Sciatic nerve (tissue), 2 donors: ENCODE data around the gene CGNL1. TPM values are rescaled to one million over a fixed set of nuclear protein-coding genes. Genes with fewer than 3 reads are reported as not detected.

Source experiments
- ATAC-seq: fragments of 200-7000 bp; cut with Tn5 transposase; one replicate; pipeline ENCODE4 v1.9.1; 2020; ENCODE audit warnings: mild to moderate bottlenecking, moderate library complexity
- DNase-seq: peaks from one replicate; pipeline ENCODE4 v3.0.0-alpha.2; 2020; ENCODE audit warnings: low spot score
- intact Hi-C: fragments of 100-400 bp; cut with DNase I; formaldehyde crosslinking; loops from one replicate; pipeline ENCODE4 v1.14.2; 2022
- total RNA-seq: library from RNA; stranded (reverse); fragmentation: NEBNext Ultra II Directional; extraction: Animal tissue kit (Norgen Biotek cat#: 25700); gene quantifications from one replicate; pipeline ENCODE4 v1.2.1, GENCODE V29; 2021
- donor health status: DM: no; HTN: no; CAD: no.
- donor health status: DM: no; HTN: no; CAD: no.

The CGNL1 gene
- total RNA-seq, 1 donor from 2014 or later, result 38.1 TPM

DNA sequence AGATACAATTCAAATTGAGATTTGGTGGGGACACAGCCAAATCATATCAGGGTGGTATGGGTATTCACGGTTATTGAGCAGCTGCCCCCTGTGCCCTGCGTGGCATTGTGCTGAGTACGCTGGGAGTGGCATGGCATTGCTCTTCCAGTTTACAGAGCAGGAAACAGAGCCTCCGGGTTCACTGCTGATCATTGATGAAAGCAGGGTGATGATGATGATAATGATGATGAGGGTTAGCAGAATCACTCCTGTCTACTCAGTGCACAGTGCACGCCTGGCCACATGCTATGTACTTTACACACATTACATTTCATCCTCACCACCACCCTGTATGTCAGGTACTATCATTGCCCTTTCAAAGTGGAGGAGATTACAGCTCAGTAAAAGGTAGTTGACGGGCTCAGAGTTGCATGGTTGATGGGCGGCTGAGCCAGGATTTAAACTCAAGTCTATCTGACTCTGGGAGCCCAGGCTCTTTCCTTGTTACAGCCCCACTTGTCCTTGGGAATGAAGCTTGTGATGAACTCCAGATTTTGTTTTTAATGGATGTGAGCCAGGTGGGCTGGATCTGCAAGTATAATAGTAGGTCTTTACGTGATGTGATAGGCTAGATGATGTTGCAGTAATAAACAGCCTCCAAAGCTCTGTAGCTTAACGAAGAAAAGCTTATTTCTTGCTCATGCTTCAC, 127.8 kb downstream of the CGNL1 start:
- intact Hi-C loops, result no loop called here
- ATAC-seq (peak; percentile 50), DNase-seq (no peak)

DNA sequence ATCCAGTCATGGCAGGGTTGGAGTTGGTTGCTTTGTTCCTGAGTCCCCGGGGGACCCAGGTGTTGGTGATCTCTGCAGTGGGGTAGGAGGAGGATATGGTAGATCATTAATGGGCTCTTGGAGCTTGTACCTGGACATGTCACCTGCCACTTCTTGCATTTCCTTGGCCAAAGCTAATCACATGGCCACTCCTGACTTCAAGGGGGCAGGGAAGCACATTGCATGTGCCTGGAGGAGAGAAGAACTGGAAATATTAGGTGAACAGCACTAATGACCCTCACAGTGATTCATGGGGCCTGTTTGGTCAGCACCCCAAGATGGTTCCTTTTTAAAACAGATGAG, 128.3 kb downstream of the CGNL1 start:
- intact Hi-C loops, result no loop called here
- peak; percentile 3 for ATAC-seq
- no peak for DNase-seq

DNA sequence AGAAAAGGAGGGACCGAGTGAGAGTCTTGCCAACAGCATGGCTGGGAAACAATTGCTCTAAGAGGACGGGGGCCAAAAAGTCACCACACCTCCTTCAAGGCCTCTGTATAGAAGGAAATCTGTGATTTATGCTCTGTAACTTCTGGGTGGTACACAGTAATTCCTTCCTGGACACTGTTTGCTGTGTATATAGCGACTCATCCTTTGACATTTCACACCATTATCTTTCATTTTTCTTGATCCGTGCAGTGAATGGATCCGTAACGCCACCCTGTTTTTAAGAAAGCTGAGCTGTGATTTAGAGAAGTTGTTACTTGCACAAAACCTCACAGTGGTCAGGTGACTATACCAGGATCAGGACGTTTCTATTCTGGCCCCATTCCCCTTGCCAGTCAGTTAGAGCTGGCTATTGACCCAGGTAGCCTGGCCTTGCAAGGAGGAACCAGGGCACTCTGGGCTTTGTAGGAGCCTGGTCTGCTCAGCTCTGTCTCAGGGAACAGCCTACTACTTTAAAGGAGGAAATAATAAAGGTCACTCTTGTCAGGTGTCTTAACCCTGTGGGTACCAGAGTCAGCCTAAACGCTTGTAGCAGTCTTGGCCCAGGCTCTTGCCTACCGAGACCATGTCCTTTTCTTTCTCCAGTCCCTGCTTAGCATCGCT, 128.9 kb downstream of the CGNL1 start:
- intact Hi-C loops, result no loop called here
- DNase-seq (no peak), ATAC-seq (no peak)

DNA sequence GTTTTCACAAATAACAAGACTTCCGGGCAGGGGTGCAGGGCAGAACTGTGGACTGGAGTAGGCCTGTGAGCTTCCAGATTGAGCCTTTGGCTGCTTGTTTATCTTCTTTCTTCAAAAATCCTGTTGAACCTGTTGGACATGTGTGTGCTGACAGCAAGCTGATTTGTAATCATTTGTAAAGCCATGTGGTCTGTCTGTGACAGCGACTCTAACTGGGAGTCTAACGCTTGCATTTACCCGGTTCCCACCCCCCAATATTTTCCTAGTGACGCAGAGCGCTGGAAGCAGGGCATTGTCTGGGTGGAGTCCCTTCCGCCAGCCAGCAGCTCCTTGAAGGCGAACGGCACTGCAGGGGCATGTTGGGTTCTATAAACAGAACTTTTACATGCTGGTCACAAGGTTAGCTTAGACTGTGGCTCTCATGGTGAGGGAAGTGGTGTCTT, 129.7 kb downstream of the CGNL1 start:
- DNase-seq (no peak), ATAC-seq (peak; percentile 68)
- intact Hi-C loops, result no loop called here

DNA sequence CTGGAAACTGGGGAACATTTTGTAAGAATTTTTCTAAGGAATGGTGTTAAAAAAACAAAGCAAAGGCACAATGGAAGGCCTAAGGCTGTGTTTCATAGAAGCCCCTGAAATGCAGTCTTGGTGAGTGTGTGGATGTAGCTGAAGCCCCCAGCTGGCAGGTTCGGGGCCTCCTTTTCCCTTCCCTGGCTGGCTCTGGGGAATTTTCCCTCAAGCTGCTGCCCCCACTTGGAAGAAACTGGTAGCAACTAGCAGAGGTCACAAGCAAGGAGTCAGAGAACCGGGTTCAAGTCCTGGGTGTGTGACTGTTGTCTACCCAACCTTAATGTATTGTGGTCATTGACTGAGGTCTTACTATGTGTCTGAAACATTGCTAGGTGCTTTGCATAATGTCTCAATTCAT, 130.1 kb downstream of the CGNL1 start:
- intact Hi-C loops, result no loop called here
- ATAC-seq (no peak), DNase-seq (no peak)

DNA sequence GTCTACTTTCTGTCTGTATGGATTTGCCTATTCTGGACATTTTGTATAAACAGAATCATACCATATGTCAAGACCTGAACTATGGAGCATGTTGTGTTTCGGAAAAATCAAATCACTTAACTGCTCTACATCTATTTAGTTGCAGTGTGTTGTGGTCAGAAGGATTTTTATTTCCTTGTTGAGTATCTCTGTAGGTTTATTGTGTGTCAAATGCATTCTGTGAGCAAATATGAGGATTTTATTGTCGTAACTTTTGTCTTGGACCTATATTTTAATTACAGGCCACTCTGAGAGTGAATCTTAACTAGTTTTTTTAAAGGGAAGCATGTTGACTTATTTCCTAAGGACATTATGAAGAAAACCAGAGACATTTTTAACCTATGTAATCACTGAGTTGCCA, 130.8 kb downstream of the CGNL1 start:
- DNase-seq (no peak), ATAC-seq (no peak)
- intact Hi-C loops, result no loop called here

DNA sequence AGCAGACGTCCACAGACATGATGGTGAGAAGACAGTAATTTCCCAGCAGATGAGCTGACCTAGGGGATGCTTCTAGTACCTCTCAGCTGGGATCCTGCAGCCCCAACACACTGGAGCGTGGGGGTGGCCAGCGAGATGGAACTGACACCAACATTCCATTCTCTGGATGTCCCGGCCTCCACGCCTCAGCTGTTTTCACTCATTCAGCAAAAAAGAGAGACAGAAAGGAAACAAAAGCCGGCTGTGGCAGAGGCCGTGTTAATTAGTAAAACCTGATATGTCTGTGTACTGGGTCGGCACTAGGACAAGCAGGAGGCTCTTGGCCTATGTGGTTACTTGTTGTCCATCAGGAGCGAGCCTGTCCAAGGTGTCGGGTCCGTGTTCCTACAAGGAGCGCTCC, 132.8 kb downstream of the CGNL1 start:
- ATAC-seq (no peak), DNase-seq (no peak)
- intact Hi-C loops, result no loop called here

DNA sequence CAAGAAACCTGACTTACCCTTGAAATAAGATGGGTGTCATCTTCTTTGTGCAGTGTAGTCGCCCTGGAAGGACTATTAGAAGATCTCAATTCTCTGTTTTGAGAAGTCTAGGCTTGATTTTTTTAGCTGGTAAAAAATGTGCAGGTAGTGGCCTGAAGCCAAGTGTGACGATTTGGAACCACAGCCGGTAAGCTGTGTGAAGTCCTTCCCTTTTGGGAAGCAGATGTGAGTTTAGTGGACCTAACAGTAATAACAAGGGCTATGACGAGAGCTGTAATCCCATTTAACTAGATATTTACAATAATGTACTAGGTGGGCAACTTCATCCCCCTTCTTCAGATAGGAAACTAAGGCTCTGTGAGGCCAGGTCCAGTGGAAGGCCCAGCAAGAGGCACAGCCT, 133.7 kb downstream of the CGNL1 start:
- DNase-seq, result no peak
- no peak for ATAC-seq
- intact Hi-C loops, result no loop called here

DNA sequence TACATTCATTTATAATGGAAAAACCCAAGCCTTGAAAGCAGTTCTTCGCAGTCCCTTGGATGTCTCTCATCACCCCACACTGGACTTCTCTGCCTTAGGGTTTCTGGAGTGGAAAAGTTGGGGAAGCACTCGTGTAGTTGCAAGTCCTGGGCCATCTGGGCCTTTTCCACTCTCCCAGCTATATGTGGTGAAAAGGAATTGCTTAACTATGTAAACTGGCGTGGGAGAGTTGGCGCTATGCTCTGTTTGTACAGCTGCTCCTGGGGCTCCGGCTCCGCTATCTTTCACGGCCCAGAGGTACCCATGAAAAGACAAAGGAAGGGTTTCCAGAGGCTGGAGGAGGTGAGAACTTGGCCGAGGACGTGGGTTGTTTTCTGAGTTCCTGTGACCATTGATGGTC, 134.3 kb downstream of the CGNL1 start:
- ATAC-seq (peak; percentile 88), DNase-seq (peak; percentile 72)
- intact Hi-C loops, result no loop called here

DNA sequence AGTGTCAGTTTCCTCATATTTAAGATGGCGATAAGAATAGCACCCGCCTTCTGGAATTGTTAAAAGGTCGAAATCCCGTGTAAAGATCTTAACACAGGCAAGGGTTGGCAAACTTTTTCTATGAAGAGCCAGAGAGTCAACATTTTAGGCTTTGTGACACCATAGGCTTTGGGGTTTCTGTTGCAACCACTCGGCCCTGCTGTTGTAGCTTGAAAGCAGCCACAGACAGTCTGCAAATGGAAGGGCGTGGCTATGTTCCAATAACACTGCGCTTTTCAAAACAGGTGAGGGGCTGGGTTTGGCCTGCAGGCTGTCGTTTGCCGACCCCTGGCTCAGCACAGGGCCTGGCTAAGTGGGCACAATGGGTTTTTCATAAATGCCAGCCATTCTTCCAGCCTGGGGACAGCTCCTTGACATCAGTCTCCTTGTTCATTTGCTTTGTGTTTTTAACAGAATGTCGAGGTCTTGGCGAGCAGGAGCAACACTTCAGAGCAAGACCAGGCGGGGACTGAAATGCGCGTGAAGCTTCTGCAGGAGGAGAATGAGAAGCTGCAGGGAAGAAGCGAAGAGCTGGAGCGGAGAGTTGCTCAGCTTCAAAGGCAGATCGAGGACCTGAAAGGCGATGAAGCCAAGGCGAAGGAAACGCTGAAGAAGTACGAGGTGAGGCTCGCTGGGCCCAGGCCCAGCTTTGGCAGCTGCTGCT, 140.2 kb downstream of the CGNL1 start:
- DNase-seq (no peak), ATAC-seq (no peak)
- intact Hi-C loops, result no loop called here

DNA sequence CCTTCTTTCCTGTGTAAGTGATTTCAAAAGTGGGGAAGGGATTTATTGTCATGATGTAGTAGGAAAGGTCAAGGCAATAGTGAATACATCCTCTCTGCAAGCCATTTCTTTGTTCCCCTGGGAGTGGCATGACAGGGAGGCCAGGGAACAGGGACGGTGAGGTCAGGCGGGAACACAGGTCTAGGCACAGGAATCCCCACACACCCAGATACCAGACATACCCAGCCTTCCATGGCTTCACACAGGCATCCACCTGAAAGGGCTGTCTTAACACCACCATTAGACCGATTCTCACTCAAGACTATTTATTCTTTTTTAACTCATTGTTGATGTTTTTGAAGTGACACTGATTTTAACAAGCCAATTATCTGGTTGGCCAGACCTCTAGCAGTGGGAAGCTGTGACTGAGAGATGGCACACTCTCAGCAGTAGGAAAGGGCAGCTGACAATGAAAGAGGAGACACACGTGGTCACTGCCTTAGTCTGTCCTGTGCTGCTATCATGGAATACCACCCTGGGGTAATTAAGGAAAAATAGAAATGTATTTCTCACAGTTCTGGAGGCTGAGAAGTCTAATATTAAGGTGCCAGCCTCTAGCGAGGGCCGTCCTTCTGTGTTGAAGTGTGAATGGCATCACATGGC, 140.8 kb downstream of the CGNL1 start:
- intact Hi-C loops, result no loop called here
- no peak for ATAC-seq
- DNase-seq, result no peak

DNA sequence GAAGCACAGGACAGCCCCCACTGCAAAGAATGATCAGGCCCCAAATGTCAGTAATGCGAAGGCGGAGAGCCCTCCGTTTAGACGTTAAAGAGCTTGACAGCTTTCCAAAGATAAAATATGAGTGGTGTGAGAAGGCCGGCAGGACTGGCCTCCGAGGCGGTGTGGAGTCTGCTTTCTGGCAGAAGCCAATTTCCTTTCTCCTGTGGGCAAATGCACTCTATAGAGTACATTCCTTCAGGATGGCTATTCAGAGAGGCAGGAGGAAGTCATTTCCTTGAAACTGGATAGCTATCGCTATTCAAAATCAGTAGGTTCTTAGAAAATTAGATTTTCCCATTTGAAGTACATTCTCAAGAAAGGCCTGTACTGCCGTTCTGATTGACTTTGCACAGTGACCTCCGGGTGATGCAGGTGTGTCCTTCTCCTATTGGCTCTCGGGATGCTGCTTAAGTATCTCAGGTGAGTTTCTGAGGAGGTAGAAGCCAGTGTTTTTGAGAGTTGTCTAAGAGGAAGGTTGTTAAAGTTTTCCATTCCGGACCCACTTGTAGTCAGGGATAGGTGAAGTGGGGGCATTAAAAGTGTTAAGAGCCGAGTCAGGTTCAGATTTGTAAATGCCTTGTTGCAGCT, 142.6 kb downstream of the CGNL1 start:
- no peak for ATAC-seq
- intact Hi-C loops, result no loop called here

DNA sequence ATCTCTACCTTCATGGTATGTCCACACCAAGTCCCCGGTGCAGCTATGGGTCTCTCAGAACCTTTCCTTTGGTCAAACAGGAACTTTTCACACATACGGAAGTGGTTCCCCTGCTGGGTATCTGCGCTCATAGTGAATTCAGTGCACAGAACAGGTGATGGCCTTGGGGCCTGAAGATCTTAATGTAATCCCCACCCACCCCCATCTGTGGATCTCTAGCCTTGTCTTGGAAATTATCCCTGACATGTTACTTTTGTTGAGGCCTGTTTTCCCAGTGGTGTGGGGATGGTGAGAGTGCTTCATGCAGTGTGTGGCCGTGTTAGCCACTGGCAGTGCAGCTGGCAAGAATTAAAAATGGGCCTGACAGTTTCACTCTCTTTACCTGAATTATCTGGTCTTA, 143.5 kb downstream of the CGNL1 start:
- DNase-seq (no peak), ATAC-seq (no peak)
- intact Hi-C loops, result no loop called here

More for the DNA sequence above, 142.6 kb downstream of the CGNL1 start:
- no peak for DNase-seq

DNA sequence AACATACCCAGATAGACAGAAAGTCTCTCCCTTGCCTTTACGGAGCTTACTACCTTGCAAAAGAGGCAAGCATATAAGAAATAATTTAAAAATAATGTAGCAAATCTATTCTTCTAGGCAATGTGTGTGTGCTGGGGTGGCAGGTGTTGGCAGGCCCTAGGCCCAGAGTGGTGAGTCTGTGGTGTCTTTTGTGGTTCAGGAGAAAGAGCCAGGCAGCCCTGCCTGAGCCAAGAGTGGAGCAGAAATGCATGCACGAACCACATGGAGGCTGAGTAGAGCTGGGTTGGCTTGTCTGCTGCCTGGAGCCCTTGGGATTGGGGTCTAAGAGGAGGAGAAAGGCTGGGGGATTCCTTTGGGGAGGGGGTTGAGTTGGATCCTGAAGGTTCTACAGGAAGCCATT, 145.2 kb downstream of the CGNL1 start:
- no peak for DNase-seq
- intact Hi-C loops, result no loop called here
- ATAC-seq, result no peak

DNA sequence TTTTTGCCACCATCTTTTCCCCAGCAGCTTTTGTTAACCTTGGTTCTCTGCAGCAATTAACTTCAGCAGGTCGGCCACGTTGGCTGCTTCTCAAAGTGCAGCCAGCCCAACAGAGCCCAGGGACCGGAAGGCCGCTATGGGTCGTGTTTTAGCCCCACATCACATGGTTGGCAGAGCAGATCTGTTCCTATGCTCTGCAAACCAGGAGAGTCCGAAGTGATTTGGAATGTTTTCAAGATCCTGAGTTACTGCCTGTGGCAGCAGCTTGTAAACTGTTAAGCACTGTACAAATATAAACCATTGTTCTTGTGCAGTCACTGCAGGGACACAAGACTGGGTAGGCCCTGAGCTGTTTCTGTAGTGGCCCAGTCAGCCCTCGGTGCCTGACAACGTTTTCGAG, 145.8 kb downstream of the CGNL1 start:
- intact Hi-C loops, result no loop called here
- DNase-seq (no peak), ATAC-seq (no peak)

DNA sequence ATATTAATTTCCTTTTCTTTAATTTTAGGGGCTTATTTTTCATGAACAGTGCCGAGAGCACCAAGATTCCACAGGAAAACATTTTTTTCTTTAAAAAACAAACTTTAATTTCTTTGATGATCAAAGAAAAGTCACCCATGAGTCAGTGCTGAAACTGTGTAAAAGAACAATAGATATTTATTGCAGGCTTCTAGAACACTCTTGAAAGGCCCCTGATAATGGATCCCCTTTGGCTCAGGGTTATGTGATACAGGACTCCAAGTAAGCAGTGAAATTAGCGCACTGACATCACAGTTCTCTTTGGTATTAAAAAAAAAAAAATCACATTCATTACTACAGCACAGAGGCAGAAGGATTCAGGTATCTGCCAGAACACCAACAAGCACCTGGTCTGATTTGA, 149.3 kb downstream of the CGNL1 start:
- no peak for ATAC-seq
- no peak for DNase-seq
- intact Hi-C loops, result loop anchor here (5.0 kb wide), 1 partner anchor 183 kb away; no protein-coding TSS in a partner anchor

DNA sequence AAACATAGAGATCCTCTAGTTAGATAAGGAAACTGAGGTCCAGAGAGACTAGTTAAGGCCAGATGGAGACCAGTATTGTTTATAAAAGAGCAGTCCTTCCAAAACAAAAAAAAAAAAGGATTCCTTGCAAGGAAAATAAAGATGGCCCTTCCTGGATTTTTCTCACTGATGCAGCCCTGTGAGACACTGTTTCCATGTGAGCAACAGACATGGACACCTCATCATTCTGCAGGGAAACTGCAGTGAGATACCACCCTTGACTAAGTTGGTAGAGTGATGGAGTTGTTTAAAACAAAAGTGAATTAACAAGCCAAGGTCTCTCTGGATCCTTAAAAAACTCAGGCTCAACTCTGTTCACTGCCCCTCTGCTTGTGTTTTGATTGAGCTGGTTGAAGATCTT, 149.8 kb downstream of the CGNL1 start:
- ATAC-seq, result peak; percentile 17
- intact Hi-C loops, result loop anchor here (5.0 kb wide), 1 partner anchor 184 kb away; no protein-coding TSS in a partner anchor

DNA sequence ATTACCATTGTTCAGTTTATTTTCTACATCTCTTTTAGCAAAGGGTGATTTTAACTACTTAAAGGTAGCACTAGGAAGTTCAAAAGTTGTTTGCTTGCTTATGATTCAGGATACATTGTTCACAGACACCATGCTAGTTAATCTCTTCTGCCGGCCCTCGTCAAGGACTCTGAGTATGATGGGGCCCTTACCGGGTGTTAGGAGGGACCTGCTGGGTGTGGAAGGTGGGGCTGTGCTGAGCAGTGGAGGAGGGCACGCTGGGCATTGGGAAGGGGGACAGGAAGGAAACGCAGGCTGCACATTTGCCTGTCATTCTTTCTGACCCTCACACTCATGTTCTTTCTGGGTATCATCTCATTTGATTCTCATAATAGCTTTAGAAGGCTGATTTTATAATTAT, 150.3 kb downstream of the CGNL1 start:
- no peak for ATAC-seq

More for the DNA sequence above, 149.8 kb downstream of the CGNL1 start:
- no peak for DNase-seq

DNA sequence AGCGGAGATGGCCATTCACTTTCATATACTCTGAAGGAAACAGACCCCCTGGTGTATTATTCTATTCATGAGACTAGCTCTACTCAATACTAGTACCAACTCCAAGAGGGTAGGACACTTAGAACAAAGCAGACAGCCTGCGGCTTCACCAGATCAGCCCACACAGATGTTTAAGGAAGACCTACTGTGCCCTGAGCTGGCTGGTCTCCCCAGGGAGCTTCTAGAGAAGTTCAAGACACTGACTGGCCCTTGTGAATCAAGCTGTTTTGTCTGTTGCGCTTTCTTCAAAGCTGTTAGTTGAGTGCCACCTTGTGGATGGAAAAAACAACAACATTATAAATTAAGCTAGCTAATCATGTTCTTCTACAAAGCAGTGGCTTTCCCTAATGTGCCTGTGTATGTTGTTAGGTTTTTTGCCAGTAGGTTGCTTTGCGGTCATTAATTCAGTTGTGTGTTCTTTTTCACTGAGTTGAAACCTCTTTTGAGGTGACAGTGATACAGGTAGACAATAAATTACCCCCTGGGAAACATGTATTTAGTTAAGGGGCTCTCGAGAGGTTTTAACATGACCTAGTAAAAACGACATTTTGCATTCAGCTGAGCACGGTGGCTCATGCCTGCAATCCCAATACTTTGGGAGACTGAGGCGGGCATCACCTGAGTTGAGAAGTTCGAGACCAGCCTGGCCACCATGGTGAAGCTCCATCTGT, 151.2 kb downstream of the CGNL1 start:
- DNase-seq, result no peak
- intact Hi-C loops, result loop anchor here (5.0 kb wide), 1 partner anchor 185 kb away; no protein-coding TSS in a partner anchor
- ATAC-seq, result peak; percentile 89

More for the DNA sequence above, 150.3 kb downstream of the CGNL1 start:
- intact Hi-C loops, result loop anchor here (5.0 kb wide), 1 partner anchor 184 kb away; no protein-coding TSS in a partner anchor
- no peak for DNase-seq
